Measurements from ENCODE around the gene PRKD1.

- TF ChIP-seq CTCF (conservative IDR thresholded peaks at IDR 0.05; ENCODE audit: low read length) (no peak), EZH2phosphoT487 (IDR thresholded peaks at IDR 0.05; ENCODE audit: borderline replicate concordance) (no peak)
Measured at GRCh38 chr14:29648045-29648444, 279.6 kb downstream of the PRKD1 start.
